ENCODE data around the gene PRKN.

Gene PRKN

DNA sequence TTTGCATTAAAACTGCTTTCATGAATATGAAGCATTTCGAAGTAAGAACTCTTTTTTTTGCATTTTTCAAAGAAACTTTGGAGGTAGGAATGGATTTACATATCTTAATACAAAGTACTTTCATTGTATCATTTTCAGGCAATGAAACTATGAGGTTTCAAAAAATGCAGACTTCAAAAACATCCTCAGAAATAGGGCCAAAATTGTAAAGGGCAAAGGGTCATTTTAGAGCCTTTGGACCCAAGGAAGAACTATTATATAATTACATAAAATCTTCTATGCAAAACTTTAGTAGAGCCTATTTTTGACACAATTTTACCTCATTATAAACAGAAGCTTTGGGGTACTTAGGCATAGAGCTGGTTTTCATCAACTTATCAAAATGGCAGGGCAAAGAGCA lies 4.9 kb downstream of the PRKN start:
- peaks cover 4% of the 10 kb centered on the region; the same call in 1 of the 2 replicates for H3K4me1 ChIP-seq (ENCODE audit: insufficient read depth, low read length)
- H3K36me3 ChIP-seq (ENCODE audit: insufficient read depth, low read length): no peaks in the 10 kb centered on the region

DNA sequence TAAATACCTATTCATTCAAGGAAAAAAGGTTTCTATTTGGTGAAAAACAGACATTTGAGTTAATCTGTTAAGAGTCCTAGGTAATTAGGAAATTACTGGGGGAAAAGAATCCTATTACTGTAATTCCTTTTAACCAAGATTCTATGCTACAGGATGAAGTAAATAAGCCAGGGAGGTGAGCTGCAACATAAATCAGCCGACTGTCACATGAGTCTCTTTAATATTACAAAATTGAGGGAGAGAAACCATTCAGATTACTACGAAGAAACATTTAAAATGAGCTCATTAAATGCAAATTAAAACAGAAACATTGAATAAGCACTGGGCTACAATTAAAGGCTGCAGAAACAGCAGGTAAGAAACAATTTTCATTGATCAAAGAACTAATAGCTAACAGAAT lies 5.3 kb downstream of the PRKN start:
- H3K9ac ChIP-seq (ENCODE audit: low read depth, low read length): no peak overlapping the region

More for the DNA sequence above, 4.9 kb downstream of the PRKN start:
- Histone ChIP-seq H3K9me3 (ENCODE audit: control insufficient read depth, insufficient read depth, low read length) (no peaks in the 10 kb centered on the region), H3K9ac (ENCODE audit: low read depth, low read length) (no peak overlapping the region)

DNA sequence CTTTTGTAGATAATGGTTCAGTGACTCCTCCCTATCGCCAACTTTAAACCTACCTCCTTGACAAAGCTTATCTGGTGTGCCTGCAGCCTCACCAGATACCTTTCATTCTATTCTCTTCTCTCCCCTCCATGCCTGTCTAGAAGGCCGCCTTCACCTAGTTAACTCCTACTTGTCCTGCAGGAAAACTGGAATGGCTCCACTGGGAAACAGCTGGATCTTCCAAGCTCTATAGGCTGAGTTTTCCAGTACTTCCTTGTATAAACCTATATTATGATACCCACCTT lies 6.2 kb downstream of the PRKN start:
- Histone ChIP-seq H3K4me1 (ENCODE audit: insufficient read depth, low read length) (peaks cover 4% of the 10 kb centered on the region; the same call in 1 of the 2 replicates), H3K36me3 (ENCODE audit: insufficient read depth, low read length) (no peaks in the 10 kb centered on the region), H3K9ac (ENCODE audit: low read depth, low read length) (no peak overlapping the region), H3K9me3 (ENCODE audit: control insufficient read depth, insufficient read depth, low read length) (peaks cover 3% of the 10 kb centered on the region; the same call in 1 of the 2 replicates)

More for the DNA sequence above, 5.3 kb downstream of the PRKN start:
- Histone ChIP-seq H3K4me1 (ENCODE audit: insufficient read depth, low read length) (peaks cover 4% of the 10 kb centered on the region; the same call in 1 of the 2 replicates), H3K9me3 (ENCODE audit: control insufficient read depth, insufficient read depth, low read length) (no peaks in the 10 kb centered on the region; the same call in 1 of the 2 replicates), H3K36me3 (ENCODE audit: insufficient read depth, low read length) (no peaks in the 10 kb centered on the region)

GRCh38 chr6:162719528-162719927 lies 8.0 kb downstream of the PRKN start:
- Histone ChIP-seq H3K9ac (ENCODE audit: low read depth, low read length) (no peak overlapping the region), H3K36me3 (ENCODE audit: insufficient read depth, low read length) (no peaks in the 10 kb centered on the region), H3K9me3 (ENCODE audit: control insufficient read depth, insufficient read depth, low read length) (peaks cover 3% of the 10 kb centered on the region; the same call in 1 of the 2 replicates), H3K4me1 (ENCODE audit: insufficient read depth, low read length) (peaks cover 8% of the 10 kb centered on the region)

GRCh38 chr6:162715601-162716000 lies 12.0 kb downstream of the PRKN start:
- Histone ChIP-seq H3K9me3 (ENCODE audit: control insufficient read depth, insufficient read depth, low read length) (peaks cover 3% of the 10 kb centered on the region; the same call in 1 of the 2 replicates), H3K36me3 (ENCODE audit: insufficient read depth, low read length) (no peaks in the 10 kb centered on the region), H3K9ac (ENCODE audit: low read depth, low read length) (no peak overlapping the region), H3K4me1 (ENCODE audit: insufficient read depth, low read length) (peaks cover 4% of the 10 kb centered on the region; the same call in 1 of the 2 replicates)

- Histone ChIP-seq H3K9me3 (ENCODE audit: control insufficient read depth, insufficient read depth, low read length) (peaks cover 3% of the 10 kb centered on the region; the same call in 1 of the 2 replicates), H3K4me1 (ENCODE audit: insufficient read depth, low read length) (peaks cover 4% of the 10 kb centered on the region; the same call in 1 of the 2 replicates), H3K9ac (ENCODE audit: low read depth, low read length) (no peak overlapping the region), H3K36me3 (ENCODE audit: insufficient read depth, low read length) (no peaks in the 10 kb centered on the region)
Measured at GRCh38 chr6:162713974-162714780, 13.4 kb downstream of the PRKN start.

- H3K9me3 ChIP-seq (ENCODE audit: control insufficient read depth, insufficient read depth, low read length): peaks cover 3% of the 10 kb centered on the region; the same call in 1 of the 2 replicates
- H3K36me3 ChIP-seq (ENCODE audit: insufficient read depth, low read length): no peaks in the 10 kb centered on the region
- peaks cover 4% of the 10 kb centered on the region; the same call in 1 of the 2 replicates for H3K4me1 ChIP-seq (ENCODE audit: insufficient read depth, low read length)
- no peak overlapping the region for H3K9ac ChIP-seq (ENCODE audit: low read depth, low read length)
Measured at GRCh38 chr6:162712694-162713093, 14.9 kb downstream of the PRKN start.

DNA sequence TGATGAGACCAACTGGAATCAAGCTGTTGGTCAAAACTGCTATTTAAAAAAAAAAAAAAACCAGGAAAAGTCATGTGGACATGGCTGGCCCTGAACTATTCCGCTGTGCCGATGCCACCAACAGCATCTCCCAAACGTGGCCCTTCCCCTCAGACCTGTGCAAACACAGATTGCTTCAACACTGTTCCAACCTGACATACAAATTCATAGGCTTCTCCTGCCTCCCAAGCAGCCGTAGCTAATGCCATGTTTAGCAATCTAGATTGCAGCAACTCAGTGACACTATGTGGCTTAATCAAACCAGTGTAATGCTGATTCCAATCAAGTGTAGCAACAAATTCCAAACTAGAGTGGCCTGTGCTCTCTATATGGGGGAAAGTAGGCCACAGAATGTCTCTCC lies 16.2 kb downstream of the PRKN start:
- Histone ChIP-seq H3K9ac (ENCODE audit: low read depth, low read length) (no peak overlapping the region), H3K9me3 (ENCODE audit: control insufficient read depth, insufficient read depth, low read length) (no peaks in the 10 kb centered on the region), H3K36me3 (ENCODE audit: insufficient read depth, low read length) (no peaks in the 10 kb centered on the region), H3K4me1 (ENCODE audit: insufficient read depth, low read length) (peaks cover 4% of the 10 kb centered on the region; the same call in 1 of the 2 replicates)

DNA sequence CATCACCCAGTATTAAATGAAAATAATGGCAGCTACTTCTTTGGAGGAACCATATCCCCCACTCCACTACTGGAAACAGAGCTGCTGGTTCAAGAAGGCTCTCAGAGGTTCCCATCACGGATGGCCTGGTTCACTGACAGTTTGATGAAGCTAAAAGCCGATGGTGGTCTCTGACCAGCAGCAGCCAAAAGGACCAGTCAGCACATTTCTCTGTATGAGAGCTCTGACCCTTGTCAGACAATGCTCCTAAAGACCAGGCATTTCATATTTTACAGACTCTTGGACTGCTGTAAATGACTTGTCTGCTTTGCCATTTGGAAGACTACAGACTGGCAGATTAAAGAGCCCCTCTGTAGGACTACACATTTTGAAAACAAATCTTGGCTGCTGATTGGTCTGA lies 16.6 kb downstream of the PRKN start:
- peaks cover 4% of the 10 kb centered on the region; the same call in 1 of the 2 replicates for H3K4me1 ChIP-seq (ENCODE audit: insufficient read depth, low read length)
- H3K9ac ChIP-seq (ENCODE audit: low read depth, low read length): no peak overlapping the region
- H3K36me3 ChIP-seq (ENCODE audit: insufficient read depth, low read length): no peaks in the 10 kb centered on the region
- no peaks in the 10 kb centered on the region for H3K9me3 ChIP-seq (ENCODE audit: control insufficient read depth, insufficient read depth, low read length)

GRCh38 chr6:162710419-162710818 lies 17.1 kb downstream of the PRKN start:
- Histone ChIP-seq H3K9ac (ENCODE audit: low read depth, low read length) (no peak overlapping the region), H3K4me1 (ENCODE audit: insufficient read depth, low read length) (peaks cover 4% of the 10 kb centered on the region; the same call in 1 of the 2 replicates), H3K9me3 (ENCODE audit: control insufficient read depth, insufficient read depth, low read length) (no peaks in the 10 kb centered on the region), H3K36me3 (ENCODE audit: insufficient read depth, low read length) (no peaks in the 10 kb centered on the region)

DNA sequence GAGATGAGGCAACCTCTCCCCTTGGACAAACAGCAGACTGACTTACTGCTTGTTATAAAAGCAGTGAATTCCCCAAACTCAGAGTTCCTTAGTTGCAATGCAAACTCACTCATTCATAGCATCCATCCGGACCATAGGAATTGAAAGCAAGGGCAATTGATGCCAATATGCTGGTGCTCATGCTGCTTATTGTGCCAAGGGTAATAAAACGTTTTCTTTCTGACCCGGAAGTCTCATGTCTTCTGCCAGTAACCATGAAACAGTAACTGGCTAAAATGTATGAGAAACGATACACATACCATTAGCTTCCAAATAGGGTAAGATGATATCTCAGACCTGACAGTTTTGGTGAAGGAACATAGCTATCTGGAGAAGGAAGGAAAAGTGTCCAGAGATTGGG lies 18.1 kb downstream of the PRKN start:
- Histone ChIP-seq H3K4me1 (ENCODE audit: insufficient read depth, low read length) (no peaks in the 10 kb centered on the region; the same call in 1 of the 2 replicates), H3K36me3 (ENCODE audit: insufficient read depth, low read length) (no peaks in the 10 kb centered on the region), H3K9me3 (ENCODE audit: control insufficient read depth, insufficient read depth, low read length) (no peaks in the 10 kb centered on the region), H3K9ac (ENCODE audit: low read depth, low read length) (no peak overlapping the region)

DNA sequence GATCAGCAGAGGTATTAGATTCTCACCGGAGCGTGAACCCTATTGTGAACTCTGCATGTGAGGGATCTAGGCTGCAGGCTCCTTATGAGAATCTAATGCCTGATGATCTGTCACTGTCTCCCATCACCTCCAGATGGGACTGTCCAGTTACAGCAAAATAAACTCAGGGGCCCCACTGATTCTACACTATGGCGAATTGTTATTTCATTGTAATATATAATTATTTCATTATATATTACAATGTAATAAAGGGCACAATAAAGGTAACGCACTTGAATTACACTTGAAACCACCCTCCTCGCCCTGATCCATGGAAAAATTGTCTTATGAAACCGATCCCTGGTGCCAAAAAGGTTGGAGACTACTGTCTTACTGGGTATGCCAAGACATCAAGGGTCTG lies 18.6 kb downstream of the PRKN start:
- Histone ChIP-seq H3K36me3 (ENCODE audit: insufficient read depth, low read length) (no peaks in the 10 kb centered on the region), H3K9ac (ENCODE audit: low read depth, low read length) (no peak overlapping the region), H3K4me1 (ENCODE audit: insufficient read depth, low read length) (no peaks in the 10 kb centered on the region), H3K9me3 (ENCODE audit: control insufficient read depth, insufficient read depth, low read length) (no peaks in the 10 kb centered on the region)

- no peaks in the 10 kb centered on the region for H3K36me3 ChIP-seq (ENCODE audit: insufficient read depth, low read length)
- no peaks in the 10 kb centered on the region for H3K4me1 ChIP-seq (ENCODE audit: insufficient read depth, low read length)
- H3K9ac ChIP-seq (ENCODE audit: low read depth, low read length): no peak overlapping the region
- no peaks in the 10 kb centered on the region for H3K9me3 ChIP-seq (ENCODE audit: control insufficient read depth, insufficient read depth, low read length)
Measured at GRCh38 chr6:162706232-162706631, 21.3 kb downstream of the PRKN start.

DNA sequence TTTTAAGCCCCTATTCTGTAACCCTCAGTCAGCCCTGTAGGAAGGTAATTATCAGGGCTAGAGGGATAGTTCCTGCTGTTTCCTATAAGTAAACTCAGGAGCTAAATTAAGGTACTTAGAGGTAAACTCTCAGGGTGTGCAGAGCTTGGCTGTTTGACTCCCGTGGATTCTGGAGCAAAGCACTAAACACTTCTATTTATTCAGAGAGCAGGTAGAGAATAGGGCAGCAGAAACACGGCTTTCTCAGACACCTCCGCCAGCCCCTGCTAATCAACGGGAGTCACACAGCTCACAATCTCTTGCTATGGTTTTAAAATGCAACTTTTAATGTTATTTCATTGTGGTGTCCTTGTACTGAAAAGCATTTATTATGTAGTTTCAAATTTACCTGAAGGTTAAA lies 21.8 kb downstream of the PRKN start:
- no peaks in the 10 kb centered on the region for H3K36me3 ChIP-seq (ENCODE audit: insufficient read depth, low read length)
- H3K9ac ChIP-seq (ENCODE audit: low read depth, low read length): no peak overlapping the region
- H3K9me3 ChIP-seq (ENCODE audit: control insufficient read depth, insufficient read depth, low read length): no peaks in the 10 kb centered on the region
- H3K4me1 ChIP-seq (ENCODE audit: insufficient read depth, low read length): no peaks in the 10 kb centered on the region

DNA sequence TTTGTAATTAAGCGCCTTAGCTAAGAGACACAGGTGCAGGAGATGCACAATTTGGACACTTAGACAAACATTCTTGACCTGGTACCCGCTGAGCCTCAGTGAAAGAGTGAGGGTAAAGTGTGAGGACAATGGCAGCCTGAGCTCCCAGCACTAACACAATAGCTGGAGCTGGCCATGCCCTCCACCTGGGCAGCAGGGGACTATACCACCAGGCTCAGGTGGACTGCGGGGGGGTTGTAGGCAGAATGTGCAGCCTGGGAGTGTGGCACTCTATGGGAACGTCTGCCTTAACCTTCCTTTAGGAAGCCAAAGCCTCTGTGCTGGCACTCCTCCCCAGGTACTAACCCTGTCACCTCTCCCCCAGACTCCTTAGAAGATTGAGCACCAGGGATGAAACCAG lies 23.6 kb downstream of the PRKN start:
- H3K9ac ChIP-seq (ENCODE audit: low read depth, low read length): no peak overlapping the region

More for the DNA sequence above, 23.6 kb downstream of the PRKN start:
- no peaks in the 10 kb centered on the region for H3K9me3 ChIP-seq (ENCODE audit: control insufficient read depth, insufficient read depth, low read length)
- H3K36me3 ChIP-seq (ENCODE audit: insufficient read depth, low read length): no peaks in the 10 kb centered on the region
- H3K4me1 ChIP-seq (ENCODE audit: insufficient read depth, low read length): no peaks in the 10 kb centered on the region
